Measurements from ENCODE around the gene OR5AL1.

OR5AL1 gene

DNA sequence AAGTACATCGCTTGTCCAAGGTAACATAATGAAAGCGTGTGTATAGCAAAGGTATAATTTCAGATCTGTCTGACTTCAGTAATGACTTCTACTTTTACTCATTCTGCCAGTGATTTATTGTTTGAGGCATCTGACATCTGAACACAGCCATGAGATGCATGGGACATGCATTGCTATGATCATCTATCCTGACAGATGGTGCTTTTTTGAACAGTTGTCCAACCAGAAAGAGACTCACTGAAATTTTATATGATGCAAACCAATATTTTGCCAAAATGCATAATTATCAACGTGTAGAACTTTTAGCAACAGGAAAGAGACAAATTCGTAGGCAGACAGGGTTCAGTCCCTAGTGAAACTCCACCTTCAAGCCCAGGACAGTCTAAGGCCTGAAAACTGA lies 41.0 kb downstream of the OR5AL1 start:
- H4K20me1 ChIP-seq (ENCODE audit: low read depth, low read length), result no peaks in the 10 kb centered on the region

DNA sequence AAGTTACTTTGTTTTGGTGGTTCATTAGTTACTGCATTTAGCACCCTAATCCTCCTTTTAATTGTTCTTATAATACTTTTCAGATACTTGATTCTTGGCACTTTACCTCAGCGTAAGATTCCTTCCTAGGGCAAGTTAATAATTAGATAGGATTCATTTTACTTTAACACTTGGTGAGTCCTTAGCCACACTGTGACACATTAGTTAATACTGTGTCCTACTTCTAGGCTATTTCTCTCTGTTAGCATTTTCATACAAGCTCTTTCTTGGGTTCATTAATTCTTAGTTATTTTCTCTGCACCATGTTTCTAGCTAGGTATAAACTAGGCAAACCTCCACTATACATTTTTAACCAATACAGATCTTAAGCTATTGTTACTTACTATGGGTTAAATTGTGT lies 44.6 kb downstream of the OR5AL1 start:
- H2AFZ ChIP-seq (ENCODE audit: low read depth, low read length, severe bottlenecking), result no peak overlapping the region
- H3K4me3 ChIP-seq (ENCODE audit: insufficient read depth, low read length, poor library complexity, severe bottlenecking), result no peak overlapping the region
- no peak overlapping the region for H3K4me2 ChIP-seq (ENCODE audit: low read depth, low read length, poor library complexity, severe bottlenecking)
- no peak overlapping the region for H3K27ac ChIP-seq (ENCODE audit: low read depth, low read length)
- H4K20me1 ChIP-seq (ENCODE audit: low read depth, low read length), result no peaks in the 10 kb centered on the region
- H3K9me3 ChIP-seq (ENCODE audit: insufficient read depth, low read length), result no peaks in the 10 kb centered on the region
- H3K9me2 ChIP-seq (replicated peaks; ENCODE audit: insufficient read depth, low read length), result no peaks in the 10 kb centered on the region
- no peaks in the 10 kb centered on the region for H3K79me2 ChIP-seq (ENCODE audit: insufficient read depth, low read length)
- H3K27me3 ChIP-seq (ENCODE audit: low read length), result no peaks in the 10 kb centered on the region
- no peaks in the 10 kb centered on the region for H3K36me3 ChIP-seq (ENCODE audit: low read length)
- no peaks in the 10 kb centered on the region for H3F3A ChIP-seq (ENCODE audit: insufficient read depth)
- TF ChIP-seq EZH2phosphoT487 (conservative IDR thresholded peaks at IDR 0.05; ENCODE audit: low read length), result no peak
- no peak overlapping the region for H3K9ac ChIP-seq (ENCODE audit: low read length)

More for the DNA sequence above, 41.0 kb downstream of the OR5AL1 start:
- Histone ChIP-seq H3K36me3 (ENCODE audit: low read length) (no peaks in the 10 kb centered on the region), H3K9me2 (replicated peaks; ENCODE audit: insufficient read depth, low read length) (no peaks in the 10 kb centered on the region), H3K4me3 (ENCODE audit: insufficient read depth, low read length, poor library complexity, severe bottlenecking) (no peak overlapping the region), H3K27me3 (ENCODE audit: low read length) (no peaks in the 10 kb centered on the region), H3K27ac (ENCODE audit: low read depth, low read length) (no peak overlapping the region), H3K79me2 (ENCODE audit: insufficient read depth, low read length) (no peaks in the 10 kb centered on the region), H3K9ac (ENCODE audit: low read length) (no peak overlapping the region), H3K9me3 (ENCODE audit: insufficient read depth, low read length) (no peaks in the 10 kb centered on the region), H3F3A (ENCODE audit: insufficient read depth) (no peaks in the 10 kb centered on the region), H3K4me2 (ENCODE audit: low read depth, low read length, poor library complexity, severe bottlenecking) (no peak overlapping the region), H2AFZ (ENCODE audit: low read depth, low read length, severe bottlenecking) (no peak overlapping the region)
- TF ChIP-seq, protein P1, sequence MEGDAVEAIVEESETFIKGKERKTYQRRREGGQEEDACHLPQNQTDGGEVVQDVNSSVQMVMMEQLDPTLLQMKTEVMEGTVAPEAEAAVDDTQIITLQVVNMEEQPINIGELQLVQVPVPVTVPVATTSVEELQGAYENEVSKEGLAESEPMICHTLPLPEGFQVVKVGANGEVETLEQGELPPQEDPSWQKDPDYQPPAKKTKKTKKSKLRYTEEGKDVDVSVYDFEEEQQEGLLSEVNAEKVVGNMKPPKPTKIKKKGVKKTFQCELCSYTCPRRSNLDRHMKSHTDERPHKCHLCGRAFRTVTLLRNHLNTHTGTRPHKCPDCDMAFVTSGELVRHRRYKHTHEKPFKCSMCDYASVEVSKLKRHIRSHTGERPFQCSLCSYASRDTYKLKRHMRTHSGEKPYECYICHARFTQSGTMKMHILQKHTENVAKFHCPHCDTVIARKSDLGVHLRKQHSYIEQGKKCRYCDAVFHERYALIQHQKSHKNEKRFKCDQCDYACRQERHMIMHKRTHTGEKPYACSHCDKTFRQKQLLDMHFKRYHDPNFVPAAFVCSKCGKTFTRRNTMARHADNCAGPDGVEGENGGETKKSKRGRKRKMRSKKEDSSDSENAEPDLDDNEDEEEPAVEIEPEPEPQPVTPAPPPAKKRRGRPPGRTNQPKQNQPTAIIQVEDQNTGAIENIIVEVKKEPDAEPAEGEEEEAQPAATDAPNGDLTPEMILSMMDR (IDR thresholded peaks at IDR 0.05; ENCODE audit: insufficient read depth, low read length, poor library complexity, severe bottlenecking), result no peak
- no peak for TF ChIP-seq EZH2phosphoT487 (conservative IDR thresholded peaks at IDR 0.05; ENCODE audit: low read length)
